ENCODE results near the gene DNASE2.

Gene DNASE2

GRCh38 chr19:12836529-12836863 is 44.8 kb downstream of the DNASE2 start:
- DNase-seq (ENCODE audit: extremely low read depth in 1 of 2, low read depth in 1 of 2): no peak

DNA sequence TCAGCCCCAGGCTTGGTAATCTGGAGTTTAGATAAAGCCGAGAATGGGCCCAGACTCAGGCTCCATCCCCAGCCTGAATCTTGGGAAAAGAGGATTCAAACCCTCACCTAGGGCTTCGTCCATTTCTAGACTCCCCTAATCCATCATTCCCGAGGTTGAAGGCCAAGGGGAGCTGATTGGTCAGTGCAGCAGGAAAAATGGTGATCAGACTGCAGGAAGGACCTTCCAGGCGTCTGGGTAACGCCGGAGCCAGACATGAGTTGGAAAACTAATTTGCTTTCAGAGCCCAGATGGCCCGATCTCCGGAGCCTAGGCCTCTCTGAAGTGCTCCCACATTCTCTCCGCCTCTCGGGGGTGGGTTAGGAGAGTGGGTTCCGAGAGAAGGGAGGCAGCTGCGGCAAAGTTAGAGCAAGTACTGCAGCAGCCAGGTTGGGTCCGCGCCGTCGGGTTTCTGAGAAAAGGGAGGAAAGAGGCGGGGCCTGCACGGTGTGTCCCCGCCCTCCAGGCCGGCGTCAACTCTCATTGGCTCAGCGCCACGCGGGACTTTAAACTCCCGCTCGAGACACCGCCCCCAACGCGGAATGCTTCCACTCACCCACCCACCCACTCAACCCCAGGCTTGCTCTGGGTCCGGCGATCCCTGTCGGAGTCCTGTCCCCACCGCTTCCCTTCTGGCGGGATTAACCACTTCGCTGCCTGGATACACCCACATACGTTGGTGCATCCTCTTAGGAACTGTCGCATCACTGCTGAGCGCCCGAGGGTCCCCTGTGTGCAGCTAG is 46.1 kb downstream of the DNASE2 start:
- DNase-seq (ENCODE audit: extremely low read depth in 1 of 2, low read depth in 1 of 2): no peak

GRCh38 chr19:12834566-12834943 is 46.7 kb downstream of the DNASE2 start, which contains the start of gene RTBDN:
TSS of gene RTBDN (minus strand) at chr19:12834579. CDS start at chr19:12829979, 4,600 bp downstream.
- DNase-seq (ENCODE audit: extremely low read depth in 1 of 2, low read depth in 1 of 2): no peak

- no peak for DNase-seq (ENCODE audit: extremely low read depth in 1 of 2, low read depth in 1 of 2)
Observed at GRCh38 chr19:12833738-12834565, 47.3 kb downstream of the DNASE2 start.

DNA sequence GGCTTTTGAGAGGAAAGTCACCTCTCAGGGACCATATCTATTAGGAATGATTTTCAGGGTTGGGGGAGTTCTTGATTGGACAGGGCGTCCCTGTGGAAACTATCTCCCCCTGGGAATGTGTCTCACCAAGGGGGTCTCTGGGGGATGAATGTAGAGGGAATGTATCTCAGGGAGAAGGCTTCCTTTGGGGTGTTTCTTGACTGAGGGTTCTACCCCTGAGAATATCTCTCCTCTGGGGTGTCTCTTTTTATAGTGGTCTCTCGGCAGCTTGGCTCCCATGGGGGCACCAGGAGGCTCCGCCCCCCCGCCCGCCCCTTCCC is 47.9 kb downstream of the DNASE2 start:
- DNase-seq (ENCODE audit: extremely low read depth in 1 of 2, low read depth in 1 of 2): no peak

GRCh38 chr19:12828494-12828893 is 52.8 kb downstream of the DNASE2 start:
- no peak for DNase-seq (ENCODE audit: extremely low read depth in 1 of 2, low read depth in 1 of 2)

DNA sequence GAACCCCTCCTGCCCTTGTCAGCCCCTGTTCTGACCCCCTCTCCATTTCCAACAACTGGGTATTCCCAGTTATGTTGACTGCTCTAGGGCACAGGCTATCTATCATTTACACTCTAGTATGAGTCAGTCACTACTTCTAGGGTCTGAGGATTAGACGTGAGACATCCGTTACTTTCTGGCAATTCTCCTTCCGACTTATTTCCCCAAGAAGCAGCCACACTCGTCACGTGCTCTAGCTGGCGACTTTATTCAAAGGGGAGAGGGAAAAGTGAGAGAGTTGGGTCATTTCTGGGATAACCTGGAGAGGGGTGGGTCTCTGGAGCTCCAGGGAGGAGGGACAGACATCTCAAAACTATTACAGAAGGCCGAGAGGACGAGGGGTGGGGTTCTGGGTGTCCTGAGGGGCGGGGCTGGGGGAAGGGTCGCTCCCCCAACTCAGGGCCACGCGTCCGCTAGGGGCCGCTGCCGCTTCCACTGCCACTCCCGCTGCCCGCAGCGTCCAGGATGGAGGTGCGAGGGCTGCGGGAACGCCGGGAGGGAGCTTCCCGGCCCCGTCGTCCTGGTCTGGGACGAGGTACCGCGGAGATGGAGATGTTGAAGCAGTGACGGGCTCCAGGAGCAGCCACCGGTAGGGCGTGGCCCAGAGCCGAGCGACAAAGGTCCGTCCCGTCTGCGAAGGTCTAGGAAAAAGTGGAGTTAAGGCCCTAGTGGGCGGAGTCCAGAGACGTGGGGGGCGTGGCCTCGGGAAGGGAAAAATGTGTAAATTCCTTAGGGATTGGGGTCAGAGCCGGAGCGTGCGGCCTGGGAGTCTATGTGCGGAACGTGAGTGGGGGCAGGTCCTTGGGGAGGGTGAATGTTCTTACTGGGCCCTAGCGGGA is 55.8 kb downstream of the DNASE2 start:
- no peak for DNase-seq (ENCODE audit: extremely low read depth in 1 of 2, low read depth in 1 of 2)
